Common myeloid progenitor, CD34-positive (primary cell): ENCODE data around the gene PATL2.
"Not testable (repeated sequence)": the region's sequence is repeated elsewhere in the genome, so short reads cannot be mapped to it uniquely, and the experiment has no call there.

ENCODE experiments used
- CTCF ChIA-PET: fragments of 350-600 bp; sonication (Branson Sonifier 250); formaldehyde crosslinking; loops from one replicate; lab custom pipeline; 2021; ENCODE audit warnings: antibody characterized with exemption; lab: Charles Lee
- POLR2A ChIA-PET: fragments of 350-600 bp; sonication (Branson Sonifier 250); formaldehyde crosslinking; loops from one replicate; lab custom pipeline; 2021; ENCODE audit warnings: antibody characterized with exemption; lab: Charles Lee
- DNase-seq, 3 donors: peaks; one replicate each; pipeline versions ENCODE4 v3.0.0 to v3.0.0-alpha.2; 2013
- H3K27ac ChIP-seq, 2 experiments: 1 replicate in 1 of 2; 2 replicates in 1 of 2; pipeline ENCODE4 v1.7.0; 2013; ENCODE audit warnings: inconsistent platforms in 2 of 2, low read length in 2 of 2, mild to moderate bottlenecking in 2 of 2, low read depth in 1 of 2, moderate library complexity in 1 of 2; ENCODE audit not compliant: severe bottlenecking in 2 of 2, insufficient read depth in 1 of 2, poor library complexity in 1 of 2
- H3K27me3 ChIP-seq, 5 experiments: replicated peaks in 2 of 5; 1 replicate in 3 of 5; 2 replicates in 2 of 5; pipeline versions ENCODE4 v1.6.1 to v1.7.0; 2013; ENCODE audit warnings: low read length in 4 of 5, mild to moderate bottlenecking in 2 of 5, moderate library complexity in 2 of 5, inconsistent platforms in 1 of 5; ENCODE audit not compliant: insufficient read depth in 5 of 5, control insufficient read depth in 4 of 5
- H3K36me3 ChIP-seq, 4 experiments: 1 replicate in 2 of 4; 2 replicates in 2 of 4; pipeline versions ENCODE4 v1.6.1 to v1.7.0; 2013; ENCODE audit warnings: low read length in 3 of 4, control low read depth in 1 of 4, mild to moderate bottlenecking in 1 of 4; ENCODE audit not compliant: control insufficient read depth in 4 of 4, insufficient read depth in 4 of 4
- H3K4me1 ChIP-seq, 4 experiments: 1 replicate in 3 of 4; 2 replicates in 1 of 4; pipeline versions ENCODE4 v1.6.1 to v1.7.1; 2013; ENCODE audit warnings: low read length in 3 of 4, mild to moderate bottlenecking in 3 of 4, control low read depth in 1 of 4, inconsistent platforms in 1 of 4, moderate library complexity in 1 of 4; ENCODE audit not compliant: control insufficient read depth in 4 of 4, insufficient read depth in 4 of 4; ENCODE audit errors: control extremely low read depth in 1 of 4
- H3K4me3 ChIP-seq, 7 experiments: 1 replicate in 4 of 7; 2 replicates in 3 of 7; pipeline versions ENCODE4 v1.5.1 to v1.7.0; 2013; ENCODE audit warnings: mild to moderate bottlenecking in 7 of 7, low read length in 6 of 7, moderate library complexity in 6 of 7, inconsistent platforms in 2 of 7, low read depth in 2 of 7, control low read depth in 1 of 7; ENCODE audit not compliant: insufficient read depth in 4 of 7, control insufficient read depth in 1 of 7; ENCODE audit errors: extremely low read depth in 1 of 7
- H3K9me3 ChIP-seq, 5 experiments: 1 replicate in 4 of 5; 2 replicates in 1 of 5; pipeline versions ENCODE4 v1.6.1 to v1.7.1; 2013; ENCODE audit warnings: low read length in 4 of 5, mild to moderate bottlenecking in 2 of 5, inconsistent platforms in 1 of 5, low read depth in 1 of 5, moderate library complexity in 1 of 5; ENCODE audit not compliant: control insufficient read depth in 4 of 5, insufficient read depth in 2 of 5; ENCODE audit errors: control extremely low read depth in 1 of 5
- WGBS: methylation state at CpG from one replicate; pipeline ENCODE4 v1.1.5; 2013; ENCODE audit not compliant: insufficient coverage; 5-methylcytosine and 5-hydroxymethylcytosine counted together

Gene PATL2

GRCh38 chr15:44706946-44707636 lies 4.0 kb downstream of the PATL2 start:
- Histone ChIP-seq H3K36me3 (peaks cover 0 to 6% (median 3%) of the 10 kb centered on the region in 4 experiments), H3K9me3 (peaks cover 0 to 5% (median 3%) of the 10 kb centered on the region in 5 experiments), H3K4me3 (no peak overlapping the region), H3K4me1 (peaks cover 3 to 17% (median 9%) of the 10 kb centered on the region in 4 experiments), H3K27me3 (no peaks in the 10 kb centered on the region), H3K27ac (no peak overlapping the region)
- no peak for DNase-seq
- 92% methylated on average over 2 of the region's 2 CpGs for WGBS
- CTCF ChIA-PET = interaction anchor here (1.6 to 1.7 kb wide), 3 partner anchors 11 to 31 kb away, joined by 4 to 9 read pairs (median 6); no protein-coding TSS in a partner anchor
- POLR2A ChIA-PET = no interaction called here

GRCh38 chr15:44706401-44706800 lies 4.7 kb downstream of the PATL2 start:
- Histone ChIP-seq H3K27me3 (no peaks in the 10 kb centered on the region), H3K27ac (no peak overlapping the region), H3K4me1 (peaks cover 3 to 17% (median 9%) of the 10 kb centered on the region in 4 experiments), H3K4me3 (no peak overlapping the region), H3K9me3 (peaks cover 0 to 10% (median 3%) of the 10 kb centered on the region in 5 experiments), H3K36me3 (peaks cover 0 to 6% (median 3%) of the 10 kb centered on the region in 4 experiments)
- WGBS = 100% methylated on average over 2 of the region's 2 CpGs
- ChIA-PET POLR2A (no interaction called here), CTCF (interaction anchor here (1.1 to 1.7 kb wide), 4 partner anchors 10 to 43 kb away, joined by 5 to 9 read pairs (median 6); partner anchors contain the start of gene SPG11)
- no peak for DNase-seq

GRCh38 chr15:44705986-44706385 lies 5.1 kb downstream of the PATL2 start:
- H3K27me3 ChIP-seq = no peaks in the 10 kb centered on the region
- 100% methylated on average over 1 of the region's 1 CpG for WGBS
- DNase-seq = no peak
- POLR2A ChIA-PET = interaction anchor here (0.6 kb wide), 1 partner anchor 14 kb away, joined by 4 read pairs; no protein-coding TSS in a partner anchor
- no peak overlapping the region for H3K4me3 ChIP-seq
- CTCF ChIA-PET = interaction anchor here (1.1 to 1.6 kb wide), 4 partner anchors 13 to 43 kb away, joined by 3 to 6 read pairs (median 6); partner anchors contain the start of gene SPG11
- peaks cover 0 to 6% (median 3%) of the 10 kb centered on the region in 4 experiments for H3K36me3 ChIP-seq
- H3K4me1 ChIP-seq = peaks cover 3 to 17% (median 9%) of the 10 kb centered on the region in 4 experiments
- peaks cover 0 to 10% (median 3%) of the 10 kb centered on the region in 5 experiments for H3K9me3 ChIP-seq
- no peak overlapping the region for H3K27ac ChIP-seq

- H3K4me1 ChIP-seq, H3K27ac ChIP-seq, H3K36me3 ChIP-seq, H3K27me3 ChIP-seq, POLR2A ChIA-PET, CTCF ChIA-PET, H3K4me3 ChIP-seq, DNase-seq: not testable (repeated sequence)
- peaks cover 0 to 12% (median 3%) of the 10 kb centered on the region in 5 experiments for H3K9me3 ChIP-seq
Measured at GRCh38 chr15:44700676-44701075, 10.4 kb downstream of the PATL2 start.

GRCh38 chr15:44698641-44699040 lies 12.5 kb downstream of the PATL2 start:
- Histone ChIP-seq H3K4me3 (no peak overlapping the region), H3K36me3 (no peaks in the 10 kb centered on the region), H3K27me3 (no peaks in the 10 kb centered on the region), H3K9me3 (peaks cover 0 to 8% (median 0%) of the 10 kb centered on the region in 5 experiments), H3K4me1 (no peaks in the 10 kb centered on the region), H3K27ac (no peak overlapping the region)
- no peak for DNase-seq
- CTCF ChIA-PET = interaction anchor here (0.8 to 1.4 kb wide), 2 partner anchors 34 to 35 kb away, joined by 3 to 6 read pairs; partner anchors contain the start of gene SPG11
- POLR2A ChIA-PET = no interaction called here
- WGBS = no CpG with 5 or more reads among the region's 2 CpGs

GRCh38 chr15:44697014-44697413 lies 14.1 kb downstream of the PATL2 start:
- H3K36me3 ChIP-seq = no peaks in the 10 kb centered on the region
- no peak for DNase-seq
- H3K27ac ChIP-seq = no peak overlapping the region
- ChIA-PET CTCF (interaction anchor here (1.2 to 2.4 kb wide), 3 partner anchors 12 to 34 kb away, joined by 3 to 11 read pairs (median 3); partner anchors contain the start of gene SPG11), POLR2A (interaction anchor here (0.8 kb wide), 1 partner anchor 14 kb away, joined by 4 read pairs; the partner anchor contains the start of genes B2M and PATL2)
- H3K27me3 ChIP-seq = no peaks in the 10 kb centered on the region
- H3K4me3 ChIP-seq = no peak overlapping the region
- peaks cover 0 to 6% (median 0%) of the 10 kb centered on the region in 5 experiments for H3K9me3 ChIP-seq
- H3K4me1 ChIP-seq = no peaks in the 10 kb centered on the region

- 83% methylated on average over 2 of the region's 3 CpGs for WGBS
- POLR2A ChIA-PET = no interaction called here
- Histone ChIP-seq H3K4me3 (no peak overlapping the region), H3K4me1 (no peaks in the 10 kb centered on the region), H3K9me3 (peaks cover 0 to 2% (median 0%) of the 10 kb centered on the region in 5 experiments), H3K27ac (no peak overlapping the region), H3K36me3 (no peaks in the 10 kb centered on the region), H3K27me3 (no peaks in the 10 kb centered on the region)
- CTCF ChIA-PET = interaction anchor here (1.7 to 2.4 kb wide), 3 partner anchors 12 to 43 kb away, joined by 5 to 11 read pairs (median 9); partner anchors contain the start of gene SPG11
- no peak for DNase-seq
Measured at GRCh38 chr15:44695294-44695693, 15.8 kb downstream of the PATL2 start.
